GM18508 (cell line): ENCODE measurements around the gene PNPLA8.
A peak's percentile ranks its signal among the peaks of the same experiment; 100 is the strongest.
"Not testable (repeated sequence)": the region's sequence is repeated elsewhere in the genome, so short reads cannot be mapped to it uniquely, and the experiment has no call there.

Source experiments
- ATAC-seq: cut with Tn5 transposase; IDR thresholded peaks from one replicate; pipeline ENCODE4 v1.9.1; 2021; ENCODE audit warnings: moderate number of reproducible peaks; ENCODE audit not compliant: insufficient read depth, unreplicated experiment

Gene PNPLA8

GRCh38 chr7:108484137-108484536 is 41.8 kb downstream of the PNPLA8 start:
- ATAC-seq = peak; percentile 48

GRCh38 chr7:108480311-108480710 is 45.6 kb downstream of the PNPLA8 start:
- no peak for ATAC-seq

- no peak for ATAC-seq
Measured at GRCh38 chr7:108479751-108480150, 46.2 kb downstream of the PNPLA8 start.

GRCh38 chr7:108479118-108479517 is 46.8 kb downstream of the PNPLA8 start:
- ATAC-seq = no peak

DNA sequence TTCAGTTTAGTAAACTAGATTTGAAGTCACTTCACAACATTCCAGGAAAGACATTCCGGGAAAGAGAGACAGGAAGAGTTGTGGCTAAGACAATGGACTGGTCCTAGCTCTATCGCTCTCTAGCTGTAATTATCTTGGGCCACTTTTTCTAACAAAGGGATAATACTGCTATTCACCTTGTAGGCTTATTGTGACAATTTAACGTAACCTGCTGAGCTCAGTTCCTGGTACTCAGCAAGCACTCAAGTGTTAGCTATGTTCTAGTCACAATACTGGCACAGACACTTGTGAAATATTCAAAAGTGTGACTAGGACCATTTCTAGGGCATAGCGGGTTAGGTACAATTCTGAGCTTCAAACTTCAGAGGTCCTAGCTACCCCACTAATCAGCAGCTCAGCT is 57.7 kb downstream of the PNPLA8 start:
- no peak for ATAC-seq

GRCh38 chr7:108467391-108467790 is 58.5 kb downstream of the PNPLA8 start:
- ATAC-seq = no peak

GRCh38 chr7:108466322-108466721 is 59.6 kb downstream of the PNPLA8 start:
- ATAC-seq = not testable (repeated sequence)

DNA sequence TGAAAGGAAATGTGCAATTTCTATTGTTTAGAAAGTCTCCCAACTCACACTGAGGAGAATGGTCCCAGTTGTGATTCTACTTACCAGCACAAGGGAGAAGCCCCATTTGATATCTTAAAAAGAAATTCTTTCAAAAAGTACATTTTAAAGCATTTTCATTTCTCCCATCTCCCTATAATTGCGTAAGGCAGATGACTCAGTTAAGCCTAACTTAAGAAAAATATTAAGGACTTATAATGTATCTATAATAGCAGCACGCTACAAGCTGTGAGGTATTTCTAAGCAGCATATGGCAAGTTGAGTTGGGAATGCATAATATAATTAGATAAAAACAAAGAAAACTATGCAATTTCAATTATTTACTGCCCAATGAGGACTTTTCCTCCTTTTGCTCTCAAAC is 61.2 kb downstream of the PNPLA8 start:
- no peak for ATAC-seq

GRCh38 chr7:108463613-108464012 is 62.3 kb downstream of the PNPLA8 start:
- no peak for ATAC-seq

DNA sequence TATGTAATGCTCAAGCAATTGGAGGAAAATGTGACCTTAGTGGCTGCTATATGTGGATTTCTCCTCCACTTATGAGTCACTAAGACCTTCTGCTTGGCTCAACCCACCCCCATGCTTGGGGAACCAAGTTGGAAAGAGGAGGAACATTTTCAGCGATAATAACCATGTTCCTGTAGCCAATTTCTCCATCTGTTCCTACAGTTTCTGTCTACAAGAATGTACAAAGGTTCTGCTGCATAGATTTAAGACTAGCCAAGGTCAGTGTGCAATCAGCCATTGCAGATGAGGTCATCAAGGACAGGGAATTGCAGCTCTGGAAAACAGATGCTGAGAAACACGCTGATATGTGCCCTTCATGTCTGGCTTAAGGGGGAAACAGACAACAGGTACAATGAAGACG is 64.1 kb downstream of the PNPLA8 start:
- ATAC-seq = no peak

GRCh38 chr7:108460964-108461363 is 65.0 kb downstream of the PNPLA8 start:
- ATAC-seq = no peak

GRCh38 chr7:108459922-108460551 is 65.9 kb downstream of the PNPLA8 start:
- ATAC-seq = no peak

DNA sequence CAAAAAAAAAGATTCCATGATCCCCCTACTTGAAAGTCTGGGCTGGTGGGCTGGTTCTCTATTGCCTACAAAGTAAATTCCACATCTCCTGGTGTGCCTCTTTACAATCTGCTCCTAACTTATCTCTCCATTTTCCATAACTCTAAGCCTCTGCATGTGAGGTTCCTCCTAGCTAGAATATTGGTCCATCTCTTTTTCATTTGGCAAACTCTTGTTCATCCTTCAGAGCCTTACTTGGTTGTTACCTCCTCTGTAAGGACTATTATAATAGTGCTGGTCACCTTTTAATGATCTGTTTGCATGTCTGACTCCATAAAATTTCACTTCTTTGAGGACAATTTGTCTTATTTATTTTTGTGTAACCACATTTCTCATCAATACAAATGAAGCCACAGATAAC is 68.1 kb downstream of the PNPLA8 start:
- ATAC-seq = no peak

- no peak for ATAC-seq
Measured at GRCh38 chr7:108456845-108457540, 68.9 kb downstream of the PNPLA8 start.

GRCh38 chr7:108455998-108456677 is 69.8 kb downstream of the PNPLA8 start, which contains the start of gene NRCAM:
Gene NRCAM, minus strand, starts transcription at chr7:108456436. Its CDS starts 216,372 bp downstream, at chr7:108240064.
- ATAC-seq = no peak

DNA sequence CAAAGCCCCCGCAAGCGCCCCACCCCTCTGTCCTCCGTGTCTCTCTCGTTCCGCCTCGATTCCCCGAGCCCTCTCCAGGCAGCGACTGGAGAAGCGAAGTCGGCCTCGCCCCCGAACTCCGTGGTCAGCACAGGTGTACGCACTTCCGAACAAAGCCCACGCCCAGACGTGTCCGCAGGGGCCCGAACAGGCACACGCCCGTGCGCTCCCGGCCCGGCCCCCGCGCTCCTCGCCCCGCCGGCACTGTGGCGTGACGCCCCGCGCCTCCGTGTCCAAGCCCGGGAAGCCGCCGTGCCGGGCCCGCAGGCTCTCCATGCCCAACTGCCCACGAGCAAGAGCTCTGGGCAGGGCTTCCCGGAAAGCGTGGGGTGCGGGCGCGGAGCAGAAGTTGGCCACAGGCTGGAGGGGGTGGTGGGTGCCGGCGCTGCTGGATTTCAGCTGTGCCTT is 70.4 kb downstream of the PNPLA8 start:
- ATAC-seq = no peak

- ATAC-seq = no peak
Measured at GRCh38 chr7:108454674-108455550, 71.0 kb downstream of the PNPLA8 start.

DNA sequence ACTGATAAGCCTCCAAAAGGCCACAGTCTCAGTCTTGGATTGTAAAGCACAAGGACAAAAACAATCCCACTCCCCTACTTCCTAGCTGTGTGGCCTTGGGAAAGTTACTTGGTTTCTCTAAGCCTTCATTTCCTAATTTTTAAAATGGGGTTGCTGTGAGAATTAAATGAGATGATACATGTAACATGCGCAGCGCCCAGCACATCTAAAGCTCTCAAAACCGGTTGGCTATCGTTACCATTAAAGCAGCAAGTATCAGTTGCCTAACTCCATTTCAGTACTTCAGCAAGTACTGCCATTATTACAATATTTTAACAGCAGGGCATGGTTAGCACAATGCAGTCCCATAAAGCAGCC is 71.6 kb downstream of the PNPLA8 start:
- no peak for ATAC-seq

DNA sequence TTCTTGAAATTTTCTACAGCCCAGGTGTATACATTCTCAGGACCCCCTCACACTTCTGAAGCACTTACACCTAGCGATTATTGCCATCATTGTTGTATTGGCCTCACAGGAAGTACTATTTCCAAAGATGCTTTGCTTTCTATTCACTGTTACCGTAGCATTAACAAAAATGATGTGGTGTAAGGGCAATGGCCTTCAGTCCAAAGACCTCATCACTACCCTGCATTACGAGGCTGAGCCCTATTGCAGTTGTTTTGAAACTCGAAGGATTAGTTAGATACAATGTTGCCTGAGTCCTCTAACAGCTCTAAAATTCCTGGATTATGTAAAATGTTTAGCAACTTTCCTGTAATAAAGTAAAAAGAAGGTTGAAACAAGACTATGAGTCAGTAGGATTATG is 72.6 kb downstream of the PNPLA8 start:
- ATAC-seq = no peak

- peak; percentile 57 for ATAC-seq
Measured at GRCh38 chr7:108452707-108453106, 73.2 kb downstream of the PNPLA8 start.
